ENCODE data around the gene ZNF483. TPM values are rescaled to one million over a fixed set of nuclear protein-coding genes. Genes with fewer than 3 reads are reported as not detected.
"Not testable (repeated sequence)": the region's sequence is repeated elsewhere in the genome, so short reads cannot be mapped to it uniquely, and the experiment has no call there.

Gene ZNF483
- total RNA-seq, 1 donor from 2014 or later: 5.2 TPM

GRCh38 chr9:111610149-111610548, 85.2 kb downstream of the ZNF483 start:
- no peak for DNase-seq (ENCODE audit: low read depth)
- no peaks in the 10 kb centered on the region for H3K27me3 ChIP-seq (ENCODE audit: control insufficient read depth, insufficient read depth, low read length)
- H3K36me3 ChIP-seq (ENCODE audit: control insufficient read depth, insufficient read depth, low read length): no peaks in the 10 kb centered on the region
- H3K4me3 ChIP-seq (ENCODE audit: low read depth, low read length): no peak overlapping the region
- no peak for TF ChIP-seq CTCF (IDR thresholded peaks at IDR 0.05; ENCODE audit: insufficient read depth, low read length, poor library complexity, severe bottlenecking)

- Histone ChIP-seq H3K27me3 (ENCODE audit: control insufficient read depth, insufficient read depth, low read length) (no peaks in the 10 kb centered on the region), H3K4me3 (ENCODE audit: low read depth, low read length) (no peak overlapping the region), H3K36me3 (ENCODE audit: control insufficient read depth, insufficient read depth, low read length) (no peaks in the 10 kb centered on the region)
- no peak for DNase-seq (ENCODE audit: low read depth)
- no peak for TF ChIP-seq CTCF (IDR thresholded peaks at IDR 0.05; ENCODE audit: insufficient read depth, low read length, poor library complexity, severe bottlenecking)
These were observed 85.9 kb downstream of the ZNF483 start for GRCh38 chr9:111610845-111611244.

- no peak for DNase-seq (ENCODE audit: low read depth)
- Histone ChIP-seq H3K36me3 (ENCODE audit: control insufficient read depth, insufficient read depth, low read length) (no peaks in the 10 kb centered on the region), H3K4me3 (ENCODE audit: low read depth, low read length) (no peak overlapping the region), H3K27me3 (ENCODE audit: control insufficient read depth, insufficient read depth, low read length) (no peaks in the 10 kb centered on the region)
- no peak for TF ChIP-seq CTCF (IDR thresholded peaks at IDR 0.05; ENCODE audit: insufficient read depth, low read length, poor library complexity, severe bottlenecking)
These were observed 88.6 kb downstream of the ZNF483 start for GRCh38 chr9:111613436-111614040.

GRCh38 chr9:111615928-111616327, 90.9 kb downstream of the ZNF483 start:
- H3K36me3 ChIP-seq (ENCODE audit: control insufficient read depth, insufficient read depth, low read length): no peaks in the 10 kb centered on the region
- DNase-seq (ENCODE audit: low read depth): no peak
- TF ChIP-seq CTCF (IDR thresholded peaks at IDR 0.05; ENCODE audit: insufficient read depth, low read length, poor library complexity, severe bottlenecking): no peak

GRCh38 chr9:111617349-111617748, 92.4 kb downstream of the ZNF483 start:
- not testable (repeated sequence) for DNase-seq (ENCODE audit: low read depth); H3K27me3 ChIP-seq (ENCODE audit: control insufficient read depth, insufficient read depth, low read length); H3K36me3 ChIP-seq (ENCODE audit: control insufficient read depth, insufficient read depth, low read length); H3K4me3 ChIP-seq (ENCODE audit: low read depth, low read length)

More at GRCh38 chr9:111615928-111616327, 90.9 kb downstream of the ZNF483 start:
- H3K4me3 ChIP-seq (ENCODE audit: low read depth, low read length): no peak overlapping the region
- H3K27me3 ChIP-seq (ENCODE audit: control insufficient read depth, insufficient read depth, low read length): no peaks in the 10 kb centered on the region

GRCh38 chr9:111621895-111622480, 97.0 kb downstream of the ZNF483 start:
- H3K27me3 ChIP-seq (ENCODE audit: control insufficient read depth, insufficient read depth, low read length): no peaks in the 10 kb centered on the region
- DNase-seq (ENCODE audit: low read depth): no peak
- peak; percentile 76 for TF ChIP-seq CTCF (IDR thresholded peaks at IDR 0.05; ENCODE audit: insufficient read depth, low read length, poor library complexity, severe bottlenecking)
- H3K36me3 ChIP-seq (ENCODE audit: control insufficient read depth, insufficient read depth, low read length): no peaks in the 10 kb centered on the region
- no peak overlapping the region for H3K4me3 ChIP-seq (ENCODE audit: low read depth, low read length)

Measured in kidney epithelial cell (primary cell).